Activated T-cell treated with anti-CD3 and anti-CD28 coated beads for 48 hours (primary cell): Measurements from ENCODE around the gene VMP1.
"Not testable (repeated sequence)": the region's sequence is repeated elsewhere in the genome, so short reads cannot be mapped to it uniquely, and the experiment has no call there.

Source experiments
- DNase-seq: peaks from one replicate; pipeline ENCODE4 v3.0.0-alpha.2; 2020; ENCODE audit warnings: low read depth

Gene VMP1

GRCh38 chr17:59814276-59814675 lies 106.8 kb downstream of the VMP1 start:
- no peak for DNase-seq

GRCh38 chr17:59814685-59815084 lies 107.2 kb downstream of the VMP1 start:
- no peak for DNase-seq

GRCh38 chr17:59815965-59816364 lies 108.5 kb downstream of the VMP1 start:
- DNase-seq = no peak

GRCh38 chr17:59825533-59826322 lies 118.3 kb downstream of the VMP1 start:
- DNase-seq = no peak

- no peak for DNase-seq
These were observed 119.4 kb downstream of the VMP1 start for GRCh38 chr17:59826706-59827453.

- no peak for DNase-seq
These were observed 120.4 kb downstream of the VMP1 start for GRCh38 chr17:59827721-59828477.

- DNase-seq = no peak
These were observed 121.0 kb downstream of the VMP1 start for GRCh38 chr17:59828478-59828760.

GRCh38 chr17:59828819-59829216 lies 121.4 kb downstream of the VMP1 start:
- DNase-seq = not testable (repeated sequence)

GRCh38 chr17:59829217-59830006 lies 122.0 kb downstream of the VMP1 start:
- DNase-seq = no peak

GRCh38 chr17:59830007-59830630 lies 122.7 kb downstream of the VMP1 start:
- peak; percentile 46 for DNase-seq

GRCh38 chr17:59830846-59831486 lies 123.5 kb downstream of the VMP1 start:
- no peak for DNase-seq

- DNase-seq = no peak
These were observed 125.5 kb downstream of the VMP1 start for GRCh38 chr17:59832883-59833379.

GRCh38 chr17:59837308-59838051 lies 130.0 kb downstream of the VMP1 start:
- no peak for DNase-seq

- no peak for DNase-seq
These were observed 130.8 kb downstream of the VMP1 start for GRCh38 chr17:59838052-59838916.

GRCh38 chr17:59839651-59840328 lies 132.3 kb downstream of the VMP1 start:
- DNase-seq = no peak

- DNase-seq = no peak
These were observed 133.1 kb downstream of the VMP1 start for GRCh38 chr17:59840329-59841090.

GRCh38 chr17:59841091-59841881 lies 133.8 kb downstream of the VMP1 start:
- DNase-seq = not testable (repeated sequence)
